ENCODE data around the gene DRD4.

DNA sequence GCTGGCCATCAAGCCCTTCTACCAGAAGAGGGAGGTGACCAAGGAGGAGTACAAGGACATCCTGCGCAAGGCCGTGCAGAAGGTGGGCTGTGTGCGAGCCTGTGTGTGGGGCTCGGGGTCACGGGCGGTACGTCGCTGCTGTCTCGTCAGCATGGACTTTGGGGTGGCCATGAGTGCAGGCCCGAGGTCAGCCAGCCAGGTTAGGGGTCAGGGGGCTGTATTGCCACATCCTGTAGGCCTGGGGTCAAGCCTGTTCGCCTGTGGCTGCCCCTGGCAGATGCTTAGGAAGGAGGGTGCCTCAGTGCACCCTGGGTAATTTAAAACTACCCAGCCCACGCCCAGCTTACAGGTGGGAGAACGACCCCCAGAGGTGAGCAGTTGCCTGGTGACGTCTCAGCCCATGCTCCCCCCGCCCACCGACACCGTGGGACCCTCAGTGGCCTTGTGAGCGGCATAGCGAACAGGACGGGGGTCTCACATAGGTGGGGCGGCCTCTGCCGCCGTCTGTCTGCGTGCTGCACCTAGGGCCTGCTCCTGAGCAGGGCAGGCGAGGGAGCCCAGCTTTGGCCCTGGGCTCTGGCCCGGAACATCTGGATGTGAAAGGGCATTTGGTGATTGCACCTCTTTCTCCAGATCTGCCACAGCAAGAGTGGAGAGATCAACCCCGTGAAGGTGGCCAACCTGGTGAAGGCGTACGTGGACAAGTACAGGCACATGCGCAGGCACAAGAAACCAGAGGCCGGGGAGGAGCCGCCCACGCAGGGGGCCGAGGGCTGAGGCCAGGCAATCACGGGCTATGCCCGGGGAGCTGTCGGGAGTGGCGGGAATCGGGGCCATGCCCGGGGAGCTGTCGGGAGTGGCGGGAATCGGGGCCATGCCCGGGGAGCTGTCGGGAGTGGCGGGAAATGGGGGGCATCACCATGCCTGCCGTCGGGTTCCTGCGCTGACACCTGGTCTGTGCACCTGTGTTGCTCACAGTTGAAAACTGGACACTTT, 25.8 kb upstream of the DRD4 start:
- TF ChIP-seq, protein P1, sequence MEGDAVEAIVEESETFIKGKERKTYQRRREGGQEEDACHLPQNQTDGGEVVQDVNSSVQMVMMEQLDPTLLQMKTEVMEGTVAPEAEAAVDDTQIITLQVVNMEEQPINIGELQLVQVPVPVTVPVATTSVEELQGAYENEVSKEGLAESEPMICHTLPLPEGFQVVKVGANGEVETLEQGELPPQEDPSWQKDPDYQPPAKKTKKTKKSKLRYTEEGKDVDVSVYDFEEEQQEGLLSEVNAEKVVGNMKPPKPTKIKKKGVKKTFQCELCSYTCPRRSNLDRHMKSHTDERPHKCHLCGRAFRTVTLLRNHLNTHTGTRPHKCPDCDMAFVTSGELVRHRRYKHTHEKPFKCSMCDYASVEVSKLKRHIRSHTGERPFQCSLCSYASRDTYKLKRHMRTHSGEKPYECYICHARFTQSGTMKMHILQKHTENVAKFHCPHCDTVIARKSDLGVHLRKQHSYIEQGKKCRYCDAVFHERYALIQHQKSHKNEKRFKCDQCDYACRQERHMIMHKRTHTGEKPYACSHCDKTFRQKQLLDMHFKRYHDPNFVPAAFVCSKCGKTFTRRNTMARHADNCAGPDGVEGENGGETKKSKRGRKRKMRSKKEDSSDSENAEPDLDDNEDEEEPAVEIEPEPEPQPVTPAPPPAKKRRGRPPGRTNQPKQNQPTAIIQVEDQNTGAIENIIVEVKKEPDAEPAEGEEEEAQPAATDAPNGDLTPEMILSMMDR (IDR thresholded peaks at IDR 0.05), result no peak
- no peak for TF ChIP-seq POLR2A (IDR thresholded peaks at IDR 0.05)
